Measurements from ENCODE around the gene NCK2. TPM values are rescaled to one million over a fixed set of nuclear protein-coding genes. Genes with fewer than 3 reads are reported as not detected.

The NCK2 gene
- total RNA-seq, 1 experiment from 2014 or later = 21.6 TPM

DNA sequence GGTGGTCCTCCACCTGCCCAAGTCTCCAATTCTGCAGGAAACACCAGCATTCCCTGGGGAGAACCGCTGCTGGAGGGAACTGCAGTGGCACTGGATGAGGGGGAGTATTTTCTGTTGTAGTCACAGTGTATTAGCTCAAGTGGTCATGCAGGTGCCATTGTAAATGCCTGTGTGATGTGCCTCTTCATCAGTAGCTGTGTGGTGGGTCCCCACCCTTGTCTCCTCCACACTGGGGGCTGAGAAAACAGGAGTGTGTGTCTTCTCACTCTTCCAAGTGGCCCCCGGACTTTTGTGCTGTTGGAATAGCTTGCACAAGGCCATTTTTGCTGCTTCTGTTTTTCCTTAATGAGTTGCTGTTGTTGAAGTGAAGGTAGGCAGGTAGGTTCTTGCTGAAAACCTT is 8.7 kb downstream of the NCK2 start:
- H3K27ac ChIP-seq (ENCODE audit: low read depth, low read length, poor library complexity, severe bottlenecking) = no peak overlapping the region
- no peaks in the 10 kb centered on the region for H3K9me3 ChIP-seq (ENCODE audit: low read depth, low read length, poor library complexity, severe bottlenecking)
- H3K4me3 ChIP-seq (ENCODE audit: low read depth, low read length, poor library complexity, severe bottlenecking) = no peak overlapping the region
- H3K4me1 ChIP-seq (ENCODE audit: insufficient read depth, low read length, poor library complexity, severe bottlenecking) = no peaks in the 10 kb centered on the region
- TF ChIP-seq, protein P1, sequence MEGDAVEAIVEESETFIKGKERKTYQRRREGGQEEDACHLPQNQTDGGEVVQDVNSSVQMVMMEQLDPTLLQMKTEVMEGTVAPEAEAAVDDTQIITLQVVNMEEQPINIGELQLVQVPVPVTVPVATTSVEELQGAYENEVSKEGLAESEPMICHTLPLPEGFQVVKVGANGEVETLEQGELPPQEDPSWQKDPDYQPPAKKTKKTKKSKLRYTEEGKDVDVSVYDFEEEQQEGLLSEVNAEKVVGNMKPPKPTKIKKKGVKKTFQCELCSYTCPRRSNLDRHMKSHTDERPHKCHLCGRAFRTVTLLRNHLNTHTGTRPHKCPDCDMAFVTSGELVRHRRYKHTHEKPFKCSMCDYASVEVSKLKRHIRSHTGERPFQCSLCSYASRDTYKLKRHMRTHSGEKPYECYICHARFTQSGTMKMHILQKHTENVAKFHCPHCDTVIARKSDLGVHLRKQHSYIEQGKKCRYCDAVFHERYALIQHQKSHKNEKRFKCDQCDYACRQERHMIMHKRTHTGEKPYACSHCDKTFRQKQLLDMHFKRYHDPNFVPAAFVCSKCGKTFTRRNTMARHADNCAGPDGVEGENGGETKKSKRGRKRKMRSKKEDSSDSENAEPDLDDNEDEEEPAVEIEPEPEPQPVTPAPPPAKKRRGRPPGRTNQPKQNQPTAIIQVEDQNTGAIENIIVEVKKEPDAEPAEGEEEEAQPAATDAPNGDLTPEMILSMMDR (conservative IDR thresholded peaks at IDR 0.05; ENCODE audit: low read depth, low read length) = no peak
- no peak for TF ChIP-seq EZH2 (IDR thresholded peaks at IDR 0.05; ENCODE audit: borderline replicate concordance, low read depth, low read length, poor library complexity, severe bottlenecking)
- intact Hi-C loops (cut with micrococcal nuclease; ENCODE audit: unreplicated experiment) = no loop called here
- POLR2A ChIA-PET (ENCODE audit: low non-redundant PET) = no interaction called here
- CTCF ChIA-PET = no interaction called here
- H3K27me3 ChIP-seq (replicated peaks; ENCODE audit: insufficient read depth, low read depth, low read length, poor library complexity) = no peaks in the 10 kb centered on the region
- BruUV-seq (replicated peaks) = no TSS peak
- DNase-seq (ENCODE audit: low spot score) = no peak
- no peaks in the 10 kb centered on the region for H3K36me3 ChIP-seq (ENCODE audit: insufficient read depth, low read length, poor library complexity, severe bottlenecking)

DNA sequence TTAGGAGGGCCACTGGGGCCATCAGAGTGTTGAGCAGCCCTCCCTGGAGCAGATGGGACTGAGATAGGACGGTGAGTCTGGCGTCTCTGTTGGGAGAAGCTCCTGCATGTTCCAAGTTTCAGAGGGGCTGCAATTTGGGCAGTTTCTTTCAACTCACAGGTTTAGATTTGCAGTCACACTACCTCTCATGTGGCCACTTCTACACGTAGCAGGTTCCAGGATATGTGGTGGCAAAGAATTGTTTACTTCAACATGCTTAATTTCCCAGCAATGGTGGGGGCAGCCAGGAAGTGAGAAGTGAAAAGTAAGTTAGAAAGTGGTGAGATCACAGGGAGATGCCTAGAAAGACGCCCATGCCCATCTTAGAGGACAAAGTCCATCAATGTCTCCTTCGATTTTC is 9.3 kb downstream of the NCK2 start:
- TF ChIP-seq, protein P1 (conservative IDR thresholded peaks at IDR 0.05; ENCODE audit: low read depth, low read length) = no peak
- no peak for TF ChIP-seq EZH2 (IDR thresholded peaks at IDR 0.05; ENCODE audit: borderline replicate concordance, low read depth, low read length, poor library complexity, severe bottlenecking)
- no peaks in the 10 kb centered on the region for H3K27me3 ChIP-seq (replicated peaks; ENCODE audit: insufficient read depth, low read depth, low read length, poor library complexity)
- H3K4me1 ChIP-seq (ENCODE audit: insufficient read depth, low read length, poor library complexity, severe bottlenecking) = no peaks in the 10 kb centered on the region
- ChIA-PET POLR2A (ENCODE audit: low non-redundant PET) (no interaction called here), CTCF (no interaction called here)
- no peaks in the 10 kb centered on the region for H3K36me3 ChIP-seq (ENCODE audit: insufficient read depth, low read length, poor library complexity, severe bottlenecking)
- no peak overlapping the region for H3K4me3 ChIP-seq (ENCODE audit: low read depth, low read length, poor library complexity, severe bottlenecking)
- intact Hi-C loops (cut with micrococcal nuclease; ENCODE audit: unreplicated experiment) = no loop called here
- H3K27ac ChIP-seq (ENCODE audit: low read depth, low read length, poor library complexity, severe bottlenecking) = no peak overlapping the region
- DNase-seq (ENCODE audit: low spot score) = no peak
- H3K9me3 ChIP-seq (ENCODE audit: low read depth, low read length, poor library complexity, severe bottlenecking) = no peaks in the 10 kb centered on the region
- BruUV-seq (replicated peaks) = no TSS peak

DNA sequence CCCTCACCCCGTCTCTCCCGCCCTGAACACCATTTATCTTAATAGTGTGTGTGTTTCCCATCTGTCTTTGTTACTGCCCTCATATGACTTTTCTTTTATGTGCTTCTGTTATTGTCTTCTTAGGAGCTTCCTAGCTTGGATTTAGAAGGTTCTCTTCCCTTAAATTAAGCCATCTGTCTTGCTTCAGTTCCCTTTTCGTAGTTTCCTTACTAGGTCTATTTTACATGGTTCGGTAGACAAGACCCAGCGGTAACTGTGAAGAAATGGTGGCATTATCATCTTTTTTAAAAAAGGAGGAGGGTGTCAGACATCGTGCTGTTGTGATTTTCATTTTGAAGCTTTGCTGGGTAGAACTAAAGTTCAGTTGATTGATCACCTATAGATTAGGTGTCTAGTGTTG is 10.3 kb downstream of the NCK2 start:
- DNase-seq (ENCODE audit: low spot score) = no peak
- Histone ChIP-seq H3K4me1 (ENCODE audit: insufficient read depth, low read length, poor library complexity, severe bottlenecking) (no peaks in the 10 kb centered on the region), H3K36me3 (ENCODE audit: insufficient read depth, low read length, poor library complexity, severe bottlenecking) (no peaks in the 10 kb centered on the region), H3K4me3 (ENCODE audit: low read depth, low read length, poor library complexity, severe bottlenecking) (no peak overlapping the region), H3K27me3 (replicated peaks; ENCODE audit: insufficient read depth, low read depth, low read length, poor library complexity) (no peaks in the 10 kb centered on the region), H3K27ac (ENCODE audit: low read depth, low read length, poor library complexity, severe bottlenecking) (no peak overlapping the region), H3K9me3 (ENCODE audit: low read depth, low read length, poor library complexity, severe bottlenecking) (no peaks in the 10 kb centered on the region)
- TF ChIP-seq EZH2 (IDR thresholded peaks at IDR 0.05; ENCODE audit: borderline replicate concordance, low read depth, low read length, poor library complexity, severe bottlenecking) = no peak
- ChIA-PET POLR2A (ENCODE audit: low non-redundant PET) (no interaction called here), CTCF (no interaction called here)
- BruUV-seq (replicated peaks) = no TSS peak
- intact Hi-C loops (cut with micrococcal nuclease; ENCODE audit: unreplicated experiment) = no loop called here

DNA sequence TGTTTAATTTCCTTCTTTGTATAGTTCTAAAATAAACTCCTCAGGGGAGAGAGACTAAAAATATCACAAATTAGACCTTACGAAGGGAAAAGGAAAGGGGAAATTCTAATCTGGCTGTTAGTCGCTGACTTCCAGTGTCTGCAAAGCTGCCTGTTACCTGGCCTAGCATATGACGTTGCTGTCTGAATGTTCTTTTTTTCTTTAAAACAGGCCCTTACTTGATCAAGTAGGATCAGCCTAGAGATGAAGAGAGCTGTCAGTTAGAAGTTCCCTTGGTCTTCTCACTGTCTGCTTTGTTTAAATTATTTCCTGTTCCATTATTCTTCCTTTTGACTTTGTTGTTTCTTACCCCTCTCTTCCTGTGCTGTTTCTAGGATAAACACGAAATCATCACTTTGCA is 11.2 kb downstream of the NCK2 start:
- Histone ChIP-seq H3K4me1 (ENCODE audit: insufficient read depth, low read length, poor library complexity, severe bottlenecking) (no peaks in the 10 kb centered on the region), H3K4me3 (ENCODE audit: low read depth, low read length, poor library complexity, severe bottlenecking) (no peak overlapping the region), H3K9me3 (ENCODE audit: low read depth, low read length, poor library complexity, severe bottlenecking) (no peaks in the 10 kb centered on the region), H3K27me3 (replicated peaks; ENCODE audit: insufficient read depth, low read depth, low read length, poor library complexity) (no peaks in the 10 kb centered on the region), H3K27ac (ENCODE audit: low read depth, low read length, poor library complexity, severe bottlenecking) (no peak overlapping the region), H3K36me3 (ENCODE audit: insufficient read depth, low read length, poor library complexity, severe bottlenecking) (no peaks in the 10 kb centered on the region)
- no peak for DNase-seq (ENCODE audit: low spot score)
- no TSS peak for BruUV-seq (replicated peaks)
- ChIA-PET POLR2A (ENCODE audit: low non-redundant PET) (no interaction called here), CTCF (no interaction called here)
- intact Hi-C loops (cut with micrococcal nuclease; ENCODE audit: unreplicated experiment) = no loop called here
- TF ChIP-seq, protein P1 (conservative IDR thresholded peaks at IDR 0.05; ENCODE audit: low read depth, low read length) = no peak
- no peak for TF ChIP-seq EZH2 (IDR thresholded peaks at IDR 0.05; ENCODE audit: borderline replicate concordance, low read depth, low read length, poor library complexity, severe bottlenecking)

Data from A673 (cell line).